ENCODE results near the gene CNDP1.

DNA sequence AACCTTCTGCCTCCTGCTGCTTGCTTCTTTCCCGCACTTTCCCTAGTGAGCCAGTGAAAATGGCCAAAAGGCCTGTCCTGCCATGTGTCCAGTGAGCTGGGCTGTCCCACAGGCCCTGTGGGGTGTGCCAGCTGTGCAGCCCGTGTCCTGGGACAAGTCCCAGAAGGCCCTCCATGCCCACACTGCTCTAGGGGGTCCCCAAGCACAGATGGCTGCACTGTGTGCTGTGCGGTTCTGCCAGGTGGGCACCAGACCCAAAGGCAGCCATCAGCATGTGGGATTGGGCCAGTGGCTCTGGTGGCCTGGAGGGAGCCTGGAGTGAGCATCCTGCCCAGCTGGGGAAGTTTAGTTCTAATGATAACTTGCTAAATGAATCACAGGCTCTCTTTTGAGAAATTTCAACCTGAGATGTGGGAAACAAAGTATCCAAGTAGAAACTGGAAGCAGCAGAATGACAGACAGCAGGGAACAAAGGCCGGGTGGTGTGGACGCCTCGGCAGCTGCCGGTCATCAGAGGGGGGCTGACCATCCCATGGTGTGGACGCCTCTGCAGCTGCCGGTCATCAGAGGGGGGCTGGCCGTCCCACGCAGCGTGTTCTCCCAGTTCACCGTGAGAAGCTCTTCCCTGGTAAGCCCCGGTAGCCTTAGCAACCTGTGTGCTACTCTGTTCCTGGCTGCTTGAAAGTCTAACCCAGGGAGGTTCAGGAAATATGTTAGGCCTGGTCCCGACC is 48.0 kb upstream of the CNDP1 start:
- TF ChIP-seq, protein P1, sequence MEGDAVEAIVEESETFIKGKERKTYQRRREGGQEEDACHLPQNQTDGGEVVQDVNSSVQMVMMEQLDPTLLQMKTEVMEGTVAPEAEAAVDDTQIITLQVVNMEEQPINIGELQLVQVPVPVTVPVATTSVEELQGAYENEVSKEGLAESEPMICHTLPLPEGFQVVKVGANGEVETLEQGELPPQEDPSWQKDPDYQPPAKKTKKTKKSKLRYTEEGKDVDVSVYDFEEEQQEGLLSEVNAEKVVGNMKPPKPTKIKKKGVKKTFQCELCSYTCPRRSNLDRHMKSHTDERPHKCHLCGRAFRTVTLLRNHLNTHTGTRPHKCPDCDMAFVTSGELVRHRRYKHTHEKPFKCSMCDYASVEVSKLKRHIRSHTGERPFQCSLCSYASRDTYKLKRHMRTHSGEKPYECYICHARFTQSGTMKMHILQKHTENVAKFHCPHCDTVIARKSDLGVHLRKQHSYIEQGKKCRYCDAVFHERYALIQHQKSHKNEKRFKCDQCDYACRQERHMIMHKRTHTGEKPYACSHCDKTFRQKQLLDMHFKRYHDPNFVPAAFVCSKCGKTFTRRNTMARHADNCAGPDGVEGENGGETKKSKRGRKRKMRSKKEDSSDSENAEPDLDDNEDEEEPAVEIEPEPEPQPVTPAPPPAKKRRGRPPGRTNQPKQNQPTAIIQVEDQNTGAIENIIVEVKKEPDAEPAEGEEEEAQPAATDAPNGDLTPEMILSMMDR (IDR thresholded peaks at IDR 0.05) = no peak
- TF ChIP-seq POLR2A (IDR thresholded peaks at IDR 0.05) = no peak

Data from body of pancreas (tissue), 4 donors.